Thoracic aorta (tissue), 2 donors: Measurements from ENCODE around the gene MYH3. TPM values are rescaled to one million over a fixed set of nuclear protein-coding genes. Genes with fewer than 3 reads are reported as not detected.

Source experiments
- ATAC-seq: fragments of 150-250 bp; one replicate; pipeline ENCODE4 v1.8.0; 2017; ENCODE audit warnings: low read depth; ENCODE audit not compliant: insufficient number of reproducible peaks, low FRiP score
- DNase-seq: peaks from one replicate; pipeline ENCODE4 v3.0.0-alpha.2; 2020; ENCODE audit warnings: low spot score
- H3K27ac ChIP-seq, 2 donors: fragments of 200-600 bp; sonication (generic); 1 replicate in 1 of 2; 2 replicates in 1 of 2; pipeline ENCODE4 v1.5.1; 2016; ENCODE audit warnings: mild to moderate bottlenecking in 2 of 2, moderate library complexity in 2 of 2
- H3K27me3 ChIP-seq: fragments of 200-600 bp; sonication (generic); replicated peaks from 2 replicates; pipeline ENCODE4 v1.6.0; 2016; ENCODE audit warnings: mild to moderate bottlenecking; ENCODE audit not compliant: insufficient read depth
- H3K36me3 ChIP-seq: fragments of 200-600 bp; sonication (generic); one replicate; pipeline ENCODE4 v1.5.1; 2016
- H3K4me1 ChIP-seq, 2 donors: fragments of 200-600 bp; sonication (generic); 1 replicate in 1 of 2; 2 replicates in 1 of 2; pipeline versions ENCODE4 v1.5.1 to v1.6.0; 2016; ENCODE audit warnings: low read depth in 2 of 2, mild to moderate bottlenecking in 1 of 2; ENCODE audit not compliant: control insufficient read depth in 1 of 2
- H3K4me3 ChIP-seq: fragments of 200-600 bp; sonication (generic); 2 replicates; pipeline ENCODE4 v1.5.1; 2016; ENCODE audit warnings: mild to moderate bottlenecking
- H3K9me3 ChIP-seq: fragments of 200-600 bp; sonication (generic); 2 replicates; pipeline ENCODE4 v1.5.1; 2016
- CTCF ChIP-seq: fragments of 200-600 bp; sonication (generic); IDR thresholded peaks from one replicate; pipeline ENCODE4 v1.5.1; 2019; ENCODE audit warnings: antibody characterized with exemption
- total RNA-seq, 2 donors: library from RNA; depleted of rRNA; stranded (reverse); fragments of >200 nt; gene quantifications; one replicate each; pipeline versions ENCODE4 v1.1.0 to v1.2.3, GENCODE V29; 2016

MYH3 gene
- total RNA-seq, 2 donors from 2014 or later, result 3.0 to 7.1 TPM

DNA sequence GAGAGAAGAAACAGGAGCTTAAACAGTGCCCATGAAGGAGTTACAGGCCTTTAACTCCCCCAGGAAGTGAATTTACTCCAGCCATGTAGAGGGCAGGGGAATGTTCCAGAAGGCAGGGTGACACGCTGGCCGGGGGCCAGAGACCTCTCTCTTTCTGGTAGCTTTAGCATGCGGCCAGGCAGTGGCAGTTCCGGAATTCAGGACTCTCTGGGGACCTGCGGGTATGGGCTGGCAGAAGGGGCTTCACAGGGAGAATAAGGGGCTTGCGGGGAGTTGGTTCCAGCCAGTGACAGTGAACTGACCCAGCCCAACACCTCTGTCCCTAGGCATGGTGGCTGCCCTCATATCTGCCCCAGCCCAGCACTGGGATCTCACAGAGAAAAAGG is 40.0 kb downstream of the MYH3 start:
- peaks cover 0 to 6% of the 10 kb centered on the region in 2 donors for H3K4me1 ChIP-seq
- ATAC-seq, result no peak
- DNase-seq, result no peak
- no peaks in the 10 kb centered on the region for H3K36me3 ChIP-seq
- no peaks in the 10 kb centered on the region for H3K9me3 ChIP-seq
- no peak overlapping the region for H3K27ac ChIP-seq
- TF ChIP-seq CTCF, result no peak
- H3K27me3 ChIP-seq, result no peaks in the 10 kb centered on the region
- no peak overlapping the region for H3K4me3 ChIP-seq

DNA sequence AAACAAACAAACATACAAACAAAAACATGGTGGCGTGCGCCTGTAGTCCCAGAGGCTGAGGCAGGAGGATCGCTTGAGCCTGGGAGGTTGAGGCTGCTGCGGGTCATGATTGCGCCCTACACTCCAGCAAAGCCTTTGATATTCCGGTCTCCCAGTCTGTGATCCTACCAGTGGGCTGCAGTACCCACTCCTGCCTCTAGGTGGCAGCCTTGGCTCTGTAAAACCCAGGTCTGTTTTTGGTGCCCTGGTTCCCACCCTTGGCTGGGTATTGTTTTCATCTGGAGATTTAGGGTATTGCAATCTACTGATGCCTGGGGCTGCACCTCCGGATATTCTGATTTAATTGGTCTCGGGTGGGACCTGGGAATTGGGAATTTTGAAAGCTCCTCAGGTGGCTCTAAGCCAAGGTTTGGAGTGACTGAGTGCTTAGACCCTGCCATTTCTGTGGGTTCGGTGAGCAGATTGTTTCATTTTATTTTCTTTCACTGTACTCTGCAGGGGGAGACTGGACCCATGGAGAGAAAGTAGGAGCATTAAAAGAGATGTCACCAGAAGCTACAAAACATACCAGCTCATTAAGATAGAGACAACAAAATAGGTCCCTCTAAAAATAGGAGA is 40.5 kb downstream of the MYH3 start:
- no peak for ATAC-seq
- peak; percentile 32 for DNase-seq

DNA sequence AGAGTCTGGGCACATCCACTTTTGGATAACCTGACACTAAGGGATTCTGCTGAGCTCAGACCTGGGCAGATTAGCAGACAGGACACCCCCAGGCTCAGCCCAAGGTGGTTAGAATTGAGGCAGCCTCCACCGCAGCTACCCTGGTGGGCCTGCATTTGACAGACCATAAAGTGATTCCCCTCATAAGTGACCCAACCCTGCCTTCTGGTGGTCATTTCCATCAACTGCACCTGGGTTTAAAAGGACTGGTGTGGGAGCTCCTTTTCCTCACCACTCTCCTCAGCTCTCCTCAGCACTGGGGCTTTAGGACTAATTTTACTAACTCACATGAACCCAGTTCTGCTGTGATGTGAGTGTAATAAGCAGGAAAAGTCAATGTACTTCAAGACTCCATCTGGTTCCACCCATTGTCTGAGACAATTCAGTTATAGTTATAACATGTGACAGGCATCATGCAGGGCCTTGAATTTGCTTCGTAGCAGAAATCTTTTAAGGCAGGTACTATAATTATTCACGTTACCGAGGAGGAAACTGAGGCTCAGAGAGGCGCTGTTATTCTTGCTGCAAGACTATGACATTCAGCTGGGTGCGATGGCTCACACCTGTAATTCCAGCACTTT is 42.5 kb downstream of the MYH3 start:
- Histone ChIP-seq H3K9me3 (no peaks in the 10 kb centered on the region), H3K27me3 (no peaks in the 10 kb centered on the region), H3K27ac (no peak overlapping the region), H3K36me3 (no peaks in the 10 kb centered on the region), H3K4me1 (peaks cover 0 to 6% of the 10 kb centered on the region in 2 donors), H3K4me3 (no peak overlapping the region)
- peak; percentile 58 for TF ChIP-seq CTCF
- no peak for DNase-seq
- ATAC-seq, result peak; percentile 55

More for the DNA sequence above, 40.5 kb downstream of the MYH3 start:
- Histone ChIP-seq H3K4me3 (no peak overlapping the region), H3K9me3 (no peaks in the 10 kb centered on the region), H3K27me3 (no peaks in the 10 kb centered on the region), H3K36me3 (no peaks in the 10 kb centered on the region), H3K27ac (no peak overlapping the region), H3K4me1 (peaks cover 0 to 6% of the 10 kb centered on the region in 2 donors)
- peak; percentile 96 for TF ChIP-seq CTCF

DNA sequence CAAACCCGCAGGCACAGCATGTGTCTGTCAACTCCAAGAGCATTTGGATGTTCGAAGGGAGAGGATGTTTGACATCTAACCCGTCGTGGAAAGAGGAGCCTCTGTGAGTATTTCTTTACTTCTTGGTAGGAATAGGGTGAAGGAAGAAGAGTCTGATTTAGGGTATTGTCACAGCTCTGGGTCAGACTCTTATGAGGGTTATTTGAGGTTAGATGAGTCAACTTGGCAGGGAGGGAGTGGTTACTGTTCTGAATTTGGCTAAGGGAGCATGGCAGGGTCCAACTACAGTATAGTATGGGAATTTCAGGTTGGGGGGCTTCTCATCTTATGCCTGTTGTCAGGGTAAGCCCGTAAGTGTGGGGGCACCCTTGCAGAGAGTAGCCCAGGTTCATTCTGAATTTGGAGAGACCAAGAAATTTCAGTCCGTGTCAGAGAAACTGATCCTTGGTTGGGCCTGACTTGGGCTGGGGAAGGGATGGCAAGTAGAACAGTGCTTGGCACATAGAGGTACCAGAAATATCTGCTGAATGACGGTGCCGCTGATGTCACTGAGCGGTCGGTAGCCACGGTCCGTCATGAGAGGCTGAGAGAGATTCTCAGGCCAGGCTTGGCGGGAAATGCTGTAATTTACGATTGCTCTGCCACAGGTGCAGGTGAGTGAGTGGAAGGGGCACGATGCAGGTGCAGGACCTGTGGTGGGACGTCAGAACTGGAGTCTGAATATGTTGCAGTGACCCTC is 43.2 kb downstream of the MYH3 start:
- Histone ChIP-seq H3K4me3 (no peak overlapping the region), H3K36me3 (no peaks in the 10 kb centered on the region), H3K4me1 (peaks cover 0 to 6% of the 10 kb centered on the region in 2 donors), H3K27me3 (no peaks in the 10 kb centered on the region), H3K27ac (no peak overlapping the region), H3K9me3 (no peaks in the 10 kb centered on the region)
- ATAC-seq, result no peak
- no peak for DNase-seq
- no peak for TF ChIP-seq CTCF
